Suppressor macrophage treated with lipopolysaccharide for 1 hour (primary cell): ENCODE results near the gene WNK1.
"Not testable (repeated sequence)": the region's sequence is repeated elsewhere in the genome, so short reads cannot be mapped to it uniquely, and the experiment has no call there.

Experiments used
- DNase-seq, 3 donors: peaks; one replicate each; pipeline ENCODE4 v3.0.0-alpha.2; 2020 to 2022

The WNK1 gene

GRCh38 chr12:751999-752694 is at the start of gene WNK1:
Gene WNK1 (plus strand): TSS chr12:752579. CDS start chr12:753566, 987 bp downstream.
- peak; percentile 99 for DNase-seq

GRCh38 chr12:704516-705242 is 47.7 kb upstream of the WNK1 start:
- DNase-seq = no peak

GRCh38 chr12:708084-708483 is 44.3 kb upstream of the WNK1 start:
- DNase-seq = not testable (repeated sequence)

- no peak for DNase-seq
Measured at GRCh38 chr12:709455-710020, 42.8 kb upstream of the WNK1 start.

GRCh38 chr12:712172-712863 is 40.1 kb upstream of the WNK1 start:
- DNase-seq = no peak

- peak; percentile 55 to 72 (median 60) for DNase-seq
Measured at GRCh38 chr12:713281-713875, 39.0 kb upstream of the WNK1 start.

GRCh38 chr12:716506-716905 is 35.9 kb upstream of the WNK1 start:
- DNase-seq = peak in 1 of 3 donors; percentile 26

- no peak for DNase-seq
Measured at GRCh38 chr12:718756-719102, 33.6 kb upstream of the WNK1 start.

- no peak for DNase-seq
Measured at GRCh38 chr12:720231-720941, 32.0 kb upstream of the WNK1 start.

- peak; percentile 66 to 74 (median 72) for DNase-seq
Measured at GRCh38 chr12:724194-724855, 28.1 kb upstream of the WNK1 start.

- no peak for DNase-seq
Measured at GRCh38 chr12:725076-725475, 27.3 kb upstream of the WNK1 start.

- DNase-seq = peak in 2 of 3 donors; percentile 32 to 58
Measured at GRCh38 chr12:726281-727140, 25.9 kb upstream of the WNK1 start.

- DNase-seq = no peak
Measured at GRCh38 chr12:727321-727720, 25.1 kb upstream of the WNK1 start.

- DNase-seq = no peak
Measured at GRCh38 chr12:728781-729180, 23.6 kb upstream of the WNK1 start.

- no peak for DNase-seq
Measured at GRCh38 chr12:729221-729620, 23.2 kb upstream of the WNK1 start.

- no peak for DNase-seq
Measured at GRCh38 chr12:730550-730949, 21.8 kb upstream of the WNK1 start.

- DNase-seq = no peak
Measured at GRCh38 chr12:737122-737739, 15.1 kb upstream of the WNK1 start.

GRCh38 chr12:738712-739111 is 13.7 kb upstream of the WNK1 start:
- DNase-seq = no peak

GRCh38 chr12:739349-739748 is 13.0 kb upstream of the WNK1 start:
- DNase-seq = no peak

- no peak for DNase-seq
Measured at GRCh38 chr12:740921-741320, 11.5 kb upstream of the WNK1 start.
